Activated naive CD4-positive, alpha-beta T cell treated with Interleukin-2 at 50 U/mL for 16 hours (primary cell): ENCODE data around the gene KIZ.

Source experiments
- DNase-seq: peaks from one replicate; pipeline ENCODE4 v3.0.0-alpha.2; 2020

The KIZ gene

GRCh38 chr20:21105429-21106170 lies 20.3 kb upstream of the KIZ start:
- DNase-seq: no peak

- no peak for DNase-seq
Measured at GRCh38 chr20:21106171-21107017, 19.5 kb upstream of the KIZ start, which contains the start of gene LINC00237. Gene LINC00237, minus strand, starts transcription at chr20:21106358.

- DNase-seq: no peak
Measured at GRCh38 chr20:21109144-21109543, 16.7 kb upstream of the KIZ start.

GRCh38 chr20:21110811-21111210 lies 15.1 kb upstream of the KIZ start:
- DNase-seq: no peak

GRCh38 chr20:21111416-21111815 lies 14.5 kb upstream of the KIZ start:
- DNase-seq: no peak

GRCh38 chr20:21113697-21114096 lies 12.2 kb upstream of the KIZ start:
- DNase-seq: no peak

- no peak for DNase-seq
Measured at GRCh38 chr20:21114584-21114983, 11.3 kb upstream of the KIZ start.

- no peak for DNase-seq
Measured at GRCh38 chr20:21117521-21117920, 8.4 kb upstream of the KIZ start.

GRCh38 chr20:21118138-21118537 lies 7.7 kb upstream of the KIZ start:
- no peak for DNase-seq

GRCh38 chr20:21118782-21119181 lies 7.1 kb upstream of the KIZ start:
- DNase-seq: no peak

GRCh38 chr20:21124190-21124589 lies 1.7 kb upstream of the KIZ start:
- no peak for DNase-seq

GRCh38 chr20:21125072-21125848 lies 622 bp upstream of the KIZ start:
- DNase-seq: no peak

- no peak for DNase-seq
Measured at GRCh38 chr20:21126581-21126870, 644 bp downstream of the KIZ start.

- no peak for DNase-seq
Measured at GRCh38 chr20:21127201-21127981, 1.5 kb downstream of the KIZ start.

- DNase-seq: no peak
Measured at GRCh38 chr20:21129861-21130260, 4.0 kb downstream of the KIZ start.

GRCh38 chr20:21133404-21133803 lies 7.5 kb downstream of the KIZ start:
- DNase-seq: no peak

GRCh38 chr20:21133917-21134622 lies 8.2 kb downstream of the KIZ start:
- DNase-seq: no peak

GRCh38 chr20:21134883-21135493 lies 9.1 kb downstream of the KIZ start:
- no peak for DNase-seq

- DNase-seq: no peak
Measured at GRCh38 chr20:21136015-21136732, 10.3 kb downstream of the KIZ start.

- DNase-seq: no peak
Measured at GRCh38 chr20:21137078-21137477, 11.2 kb downstream of the KIZ start.
